Suppressor macrophage treated with lipopolysaccharide for 4 hours (primary cell): ENCODE measurements around the gene CHST8.

ENCODE experiments used
- DNase-seq: peaks from one replicate; pipeline ENCODE4 v3.0.0-alpha.2; 2020

Gene CHST8

DNA sequence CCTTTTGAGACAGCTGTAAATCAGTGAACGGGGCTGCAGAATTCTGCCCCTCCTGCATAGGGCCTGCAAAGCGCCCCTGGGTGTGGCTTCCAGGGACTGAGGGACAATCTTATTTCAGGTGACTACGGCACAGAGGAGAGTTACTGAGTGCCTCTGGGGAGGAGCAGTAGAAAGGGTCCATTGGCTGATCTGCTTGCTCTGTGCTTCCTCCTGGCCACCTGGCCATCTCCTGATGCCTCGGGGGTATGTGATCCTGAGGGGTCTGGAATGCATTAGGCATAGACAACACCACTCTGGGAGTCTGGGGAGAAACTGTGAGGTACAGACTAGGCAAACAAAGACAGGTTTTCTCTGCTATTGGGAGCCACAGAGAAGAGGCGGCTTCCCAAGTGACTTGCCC is 177.7 kb downstream of the CHST8 start:
- DNase-seq, result no peak

DNA sequence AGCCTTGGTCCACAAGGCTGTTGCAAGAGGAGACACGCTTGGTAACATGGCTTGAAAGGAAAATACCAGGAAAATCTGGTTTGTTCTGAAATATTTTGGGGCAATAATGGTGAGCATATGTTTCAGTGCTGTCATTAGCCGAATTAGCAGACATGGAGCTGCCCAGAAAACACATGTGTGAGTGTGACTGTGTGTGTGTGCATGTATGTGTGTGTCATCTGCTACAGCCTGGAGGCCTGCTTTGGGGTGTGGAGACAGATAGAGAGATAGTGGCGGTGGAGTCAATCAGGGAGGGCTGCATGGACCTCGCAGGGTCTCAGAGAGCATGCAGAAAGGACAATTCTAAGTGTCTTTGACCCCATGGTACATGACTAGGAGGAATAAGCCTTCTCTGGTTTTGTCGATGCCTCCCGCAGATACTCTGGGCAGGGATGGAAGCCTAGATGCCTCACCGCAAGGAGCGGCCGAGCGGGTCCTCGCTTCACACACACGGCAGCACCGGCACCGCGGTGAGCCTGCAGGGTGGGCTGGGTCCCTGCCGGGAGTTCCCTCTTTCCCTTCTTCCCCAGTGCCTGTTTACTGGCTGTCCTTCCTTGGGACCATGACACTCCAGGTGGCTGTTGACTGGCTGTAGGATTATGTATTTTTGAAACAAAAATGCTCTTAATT is 178.4 kb downstream of the CHST8 start:
- DNase-seq, result no peak

DNA sequence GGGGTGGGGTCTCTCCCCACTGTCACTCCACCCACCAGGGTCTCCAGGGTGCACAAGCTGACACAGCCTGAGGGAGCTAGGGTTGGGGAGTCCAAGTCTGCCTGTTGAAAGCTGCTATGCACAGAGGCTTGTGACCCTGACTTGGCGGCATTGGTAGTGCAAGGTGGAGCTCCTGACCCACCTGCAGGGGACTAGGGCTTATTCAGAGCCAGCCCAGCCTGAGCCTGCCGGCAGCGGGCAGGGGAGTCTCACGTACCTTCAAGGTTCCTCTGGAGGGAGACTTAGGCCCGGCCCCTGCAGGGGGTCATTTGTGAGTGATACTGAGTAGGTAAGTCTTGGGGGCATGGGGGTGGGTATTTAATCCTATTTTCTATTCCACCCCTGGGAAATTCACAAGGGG is 179.7 kb downstream of the CHST8 start:
- no peak for DNase-seq

- DNase-seq, result no peak
Observed at GRCh38 chr19:33802001-33802400, 180.2 kb downstream of the CHST8 start.

DNA sequence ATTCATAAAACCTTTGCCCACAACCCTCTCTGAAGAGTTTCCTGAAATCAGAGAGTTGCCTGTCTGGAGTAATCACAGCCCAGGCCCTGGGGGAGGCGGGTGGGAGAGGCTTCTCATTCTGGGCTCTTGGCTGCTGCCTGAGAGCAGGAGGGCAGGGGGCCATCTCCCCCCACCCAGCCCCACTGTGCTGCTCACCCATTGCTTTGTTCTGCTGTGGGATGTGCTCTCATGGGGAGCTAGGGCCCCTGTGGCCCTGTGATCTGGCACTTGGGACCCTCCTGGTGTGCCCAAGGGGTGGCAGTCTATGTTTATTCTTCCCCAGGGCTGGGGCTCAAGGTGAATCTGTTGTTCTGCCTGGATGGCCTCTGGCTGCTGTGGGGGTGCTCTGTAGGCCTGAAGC is 181.0 kb downstream of the CHST8 start:
- DNase-seq, result no peak

GRCh38 chr19:33803383-33803782 is 181.6 kb downstream of the CHST8 start:
- DNase-seq, result no peak

- DNase-seq, result no peak
Observed at GRCh38 chr19:33804021-33804799, 182.5 kb downstream of the CHST8 start.

GRCh38 chr19:33805313-33805712 is 183.6 kb downstream of the CHST8 start:
- no peak for DNase-seq

DNA sequence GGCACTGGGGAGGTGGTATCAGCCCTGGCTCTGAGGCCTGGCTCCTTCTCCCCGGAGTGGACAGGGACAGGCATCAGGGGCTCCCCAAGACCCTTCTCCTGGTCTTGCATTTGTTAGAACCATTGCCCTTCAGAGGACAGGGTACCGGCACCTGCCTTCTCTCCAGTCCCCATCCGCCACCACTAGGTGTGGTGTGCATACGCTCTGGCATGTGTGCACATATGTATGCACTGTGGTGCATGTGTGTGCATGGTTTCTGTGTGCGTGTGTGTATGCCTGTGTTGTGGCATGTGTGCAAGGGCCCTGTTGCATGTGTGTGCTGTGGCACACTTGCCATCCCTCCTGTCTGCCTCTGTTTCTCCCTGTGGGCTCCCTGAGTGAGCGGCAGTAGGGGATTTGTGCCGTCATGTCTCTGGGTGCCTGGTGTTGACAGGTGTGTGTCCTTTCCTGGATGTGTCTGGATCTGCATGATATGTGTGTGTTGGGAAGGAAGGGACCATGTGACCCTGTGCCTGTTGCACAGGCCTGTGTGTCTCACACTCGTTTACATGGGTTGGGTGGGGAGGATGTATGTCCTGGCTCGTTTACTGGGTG is 184.2 kb downstream of the CHST8 start:
- no peak for DNase-seq

GRCh38 chr19:33806434-33806881 is 184.7 kb downstream of the CHST8 start:
- no peak for DNase-seq

DNA sequence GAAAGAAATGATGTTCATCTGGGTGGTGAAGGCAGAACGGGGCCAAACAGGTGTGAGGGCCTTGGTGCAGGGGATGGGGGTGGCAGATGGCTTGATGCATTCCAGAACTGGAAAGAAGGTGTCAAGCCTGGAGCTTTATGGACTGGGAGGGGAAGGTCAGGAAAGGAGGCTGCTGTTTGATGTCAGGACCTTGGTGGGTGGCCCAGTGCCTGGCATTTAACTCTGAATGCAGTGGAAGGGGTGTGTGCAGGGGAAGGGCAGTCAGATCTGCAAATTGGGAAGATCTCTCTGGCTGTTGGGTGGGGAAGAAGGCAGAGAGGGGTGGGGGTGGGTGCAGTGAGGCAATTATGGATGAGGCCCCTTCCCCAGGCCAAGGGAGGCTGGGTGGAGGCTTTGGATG is 186.6 kb downstream of the CHST8 start:
- no peak for DNase-seq

- no peak for DNase-seq
Observed at GRCh38 chr19:33809960-33810359, 188.2 kb downstream of the CHST8 start.

GRCh38 chr19:33810821-33811220 is 189.1 kb downstream of the CHST8 start:
- DNase-seq, result no peak

DNA sequence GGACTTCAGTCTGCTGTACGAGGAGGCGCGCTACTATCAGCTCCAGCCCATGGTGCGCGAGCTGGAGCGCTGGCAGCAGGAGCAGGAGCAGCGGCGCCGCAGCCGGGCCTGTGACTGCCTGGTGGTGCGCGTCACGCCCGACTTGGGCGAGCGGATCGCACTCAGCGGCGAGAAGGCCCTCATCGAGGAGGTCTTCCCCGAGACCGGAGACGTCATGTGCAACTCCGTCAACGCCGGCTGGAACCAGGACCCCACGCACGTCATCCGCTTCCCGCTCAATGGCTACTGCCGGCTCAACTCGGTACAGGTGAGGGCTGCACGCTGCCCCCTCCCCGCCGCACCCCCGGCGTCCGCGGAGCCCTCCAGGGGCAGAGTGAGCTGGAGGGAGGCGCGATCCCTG is 189.5 kb downstream of the CHST8 start:
- no peak for DNase-seq

DNA sequence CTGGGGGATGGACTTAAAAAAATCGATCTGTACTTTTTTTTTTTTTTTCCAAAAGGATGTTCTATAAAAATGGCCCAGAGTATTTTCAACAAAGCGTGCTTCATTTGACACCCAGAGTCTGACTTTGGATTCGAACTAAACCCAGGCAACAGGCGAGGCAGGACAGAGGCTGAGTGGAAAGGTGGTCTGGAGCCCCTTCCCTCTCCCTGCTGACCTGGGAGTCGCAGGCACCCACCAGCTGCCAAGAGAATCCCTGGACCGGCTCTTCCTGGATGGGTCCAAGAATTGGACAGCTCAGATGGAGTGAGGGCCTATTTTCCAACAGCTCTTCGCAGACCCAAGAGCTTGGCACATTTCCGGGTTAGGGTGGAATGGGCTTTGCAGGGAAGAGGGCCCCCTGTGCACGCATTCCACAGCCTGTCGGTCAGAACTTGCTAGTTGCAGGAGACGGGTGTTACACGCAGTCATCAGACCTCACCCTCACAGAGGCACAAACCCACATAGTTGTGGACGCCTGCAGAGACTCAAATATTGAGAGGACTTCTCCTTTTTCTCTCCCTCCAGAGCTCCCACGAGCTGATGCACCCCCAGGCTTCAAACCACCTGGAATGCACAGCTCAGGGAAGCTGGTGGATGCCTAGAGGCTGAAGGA is 190.1 kb downstream of the CHST8 start:
- DNase-seq, result no peak

GRCh38 chr19:33812388-33813330 is 190.9 kb downstream of the CHST8 start:
- DNase-seq, result no peak

- DNase-seq, result no peak
Observed at GRCh38 chr19:33813391-33814101, 191.8 kb downstream of the CHST8 start.

DNA sequence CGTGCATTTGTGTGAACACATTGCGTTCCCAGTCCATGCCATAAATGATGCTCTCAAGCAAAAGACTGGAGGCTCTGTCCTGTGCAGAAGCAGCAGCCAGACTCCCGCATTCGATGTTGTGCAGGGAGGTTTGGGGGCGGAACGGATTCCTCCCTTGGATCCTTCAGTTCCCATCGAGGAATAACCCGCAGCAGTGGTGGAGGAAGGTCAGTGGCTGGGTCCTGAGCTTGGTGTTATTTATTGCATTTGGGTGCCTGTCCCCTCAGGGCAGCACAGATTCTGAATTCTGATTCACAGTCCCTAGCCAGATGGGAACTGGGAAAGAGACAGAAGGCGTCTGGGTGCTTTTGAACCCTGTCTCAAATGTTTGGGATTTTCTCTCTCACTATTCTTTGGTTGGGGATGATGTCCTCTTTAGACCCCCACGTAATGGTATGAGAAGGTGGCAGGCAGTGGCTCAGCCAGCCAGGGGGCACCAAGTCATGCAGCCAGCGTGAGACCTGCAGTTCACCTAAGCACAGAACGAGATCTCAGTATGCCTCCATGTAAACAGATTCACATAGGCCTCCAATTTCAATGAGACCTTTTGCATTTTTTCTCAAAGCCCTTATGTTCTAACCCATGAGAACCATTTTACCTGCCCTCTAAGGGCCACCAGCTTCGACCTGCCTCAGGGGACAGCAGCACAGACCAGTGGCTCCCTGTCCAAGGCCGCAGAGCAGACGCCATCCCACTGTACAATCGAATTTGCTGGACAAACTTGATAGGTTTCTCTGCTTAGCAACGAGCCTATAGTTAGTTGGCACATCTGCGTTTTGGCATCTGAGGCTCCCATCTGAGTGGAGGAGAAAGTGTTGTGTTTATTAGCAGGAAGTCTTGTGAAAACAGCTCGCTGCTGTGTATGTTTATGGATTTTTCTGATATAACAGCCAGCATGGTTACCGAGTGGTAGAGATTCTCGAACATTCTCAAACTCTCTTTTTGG is 192.7 kb downstream of the CHST8 start:
- DNase-seq, result no peak

GRCh38 chr19:33815380-33816340 is 193.9 kb downstream of the CHST8 start:
- no peak for DNase-seq
